Smooth muscle cell of the coronary artery (primary cell): ENCODE results near the gene KBTBD6. TPM values are rescaled to one million over a fixed set of nuclear protein-coding genes. Genes with fewer than 3 reads are reported as not detected.

Experiments
- total RNA-seq: library from RNA; depleted of rRNA; stranded (reverse); fragments of >200 nt; gene quantifications from 2 replicates; pipeline ENCODE4 v1.2.3, GENCODE V29; 2014; ENCODE audit warnings: low replicate concordance

Gene KBTBD6, protein sequence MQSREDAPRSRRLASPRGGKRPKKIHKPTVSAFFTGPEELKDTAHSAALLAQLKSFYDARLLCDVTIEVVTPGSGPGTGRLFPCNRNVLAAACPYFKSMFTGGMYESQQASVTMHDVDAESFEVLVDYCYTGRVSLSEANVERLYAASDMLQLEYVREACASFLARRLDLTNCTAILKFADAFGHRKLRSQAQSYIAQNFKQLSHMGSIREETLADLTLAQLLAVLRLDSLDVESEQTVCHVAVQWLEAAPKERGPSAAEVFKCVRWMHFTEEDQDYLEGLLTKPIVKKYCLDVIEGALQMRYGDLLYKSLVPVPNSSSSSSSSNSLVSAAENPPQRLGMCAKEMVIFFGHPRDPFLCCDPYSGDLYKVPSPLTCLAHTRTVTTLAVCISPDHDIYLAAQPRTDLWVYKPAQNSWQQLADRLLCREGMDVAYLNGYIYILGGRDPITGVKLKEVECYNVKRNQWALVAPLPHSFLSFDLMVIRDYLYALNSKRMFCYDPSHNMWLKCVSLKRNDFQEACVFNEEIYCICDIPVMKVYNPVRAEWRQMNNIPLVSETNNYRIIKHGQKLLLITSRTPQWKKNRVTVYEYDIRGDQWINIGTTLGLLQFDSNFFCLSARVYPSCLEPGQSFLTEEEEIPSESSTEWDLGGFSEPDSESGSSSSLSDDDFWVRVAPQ
- total RNA-seq: 7.7 and 12.5 TPM in 2 replicates

DNA sequence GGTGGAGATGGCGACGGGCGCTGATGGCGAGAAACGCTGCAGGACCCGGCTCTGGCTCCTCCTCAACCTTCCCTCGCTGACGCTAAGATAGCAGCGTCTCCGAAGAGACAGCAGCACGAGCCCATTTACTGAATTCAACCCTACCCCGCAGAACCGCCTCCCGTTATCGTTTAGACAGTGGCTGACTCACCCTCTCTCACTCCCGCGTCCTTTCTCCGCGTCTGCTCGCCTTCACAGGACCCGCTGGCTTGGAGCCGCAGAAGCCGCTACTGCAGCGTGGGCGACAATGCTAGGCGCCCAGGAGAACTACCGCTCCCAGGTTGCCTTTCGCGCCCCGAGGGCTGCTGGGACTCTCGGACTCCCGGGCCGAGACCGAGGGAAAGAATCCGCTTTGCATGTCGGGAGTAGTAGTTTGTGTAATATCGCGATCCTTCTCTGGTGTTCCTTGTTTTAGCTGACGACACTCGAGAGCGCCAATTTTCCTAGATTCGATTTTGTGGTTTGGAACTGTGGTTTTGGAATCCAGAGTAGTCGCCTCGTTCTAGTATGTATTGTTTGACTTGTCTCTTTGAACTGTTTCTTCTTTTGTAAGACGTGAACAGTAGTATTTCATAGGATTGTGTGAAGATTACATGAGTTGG lies at the start of gene KBTBD6:
TSS of gene KBTBD6 (minus strand) at position 291 of the 641 bp plus-strand sequence. CDS start 291 bp downstream, outside the sequence.

Other genes with a start within 250 kb of the KBTBD6 start
- gene ELF1, start 113.5 kb downstream of the KBTBD6 start, total RNA-seq: 19.7 and 24.4 TPM in 2 replicates
- gene WBP4, start 71.3 kb downstream of the KBTBD6 start, total RNA-seq: 5.4 and 6.2 TPM in 2 replicates
- 8.2 and 10.1 TPM in 2 replicates for gene KBTBD7, start 61.8 kb upstream of the KBTBD6 start, total RNA-seq
- 6.6 and 8.3 TPM in 2 replicates for gene MTRF1, start 130.8 kb upstream of the KBTBD6 start, total RNA-seq
- 5.7 and 6.0 TPM in 2 replicates for gene NAA16, start 178.5 kb upstream of the KBTBD6 start, total RNA-seq